Vagina (tissue), 2 donors: ENCODE measurements around the gene TBC1D2. TPM values are rescaled to one million over a fixed set of nuclear protein-coding genes. Genes with fewer than 3 reads are reported as not detected.

Experiments
- DNase-seq, 2 donors: peaks; one replicate each; pipeline ENCODE4 v3.0.0-alpha.2; 2017; ENCODE audit errors: extremely low spot score in 2 of 2
- H3K27ac ChIP-seq: fragments of 200-600 bp; sonication (generic); one replicate; pipeline ENCODE4 v1.5.1; 2019
- H3K27me3 ChIP-seq: fragments of 200-600 bp; sonication (generic); one replicate; pipeline ENCODE4 v1.5.1; 2019
- H3K36me3 ChIP-seq, 2 donors: fragments of 200-600 bp; sonication (generic); one replicate each; pipeline ENCODE4 v1.5.1; 2017 to 2019
- H3K4me1 ChIP-seq: fragments of 200-600 bp; sonication (generic); one replicate; pipeline ENCODE4 v1.5.1; 2019
- H3K4me3 ChIP-seq, 2 donors: fragments of 200-600 bp; sonication (generic); 1 replicate in 1 of 2; 2 replicates in 1 of 2; pipeline ENCODE4 v1.5.1; 2016 to 2019
- H3K9me3 ChIP-seq: fragments of 200-600 bp; sonication (generic); one replicate; pipeline ENCODE4 v1.5.1; 2019
- POLR2A ChIP-seq, 2 donors: fragments of 450-650 bp; IDR thresholded peaks; one replicate each; pipeline ENCODE4 v1.6.1; 2017; ENCODE audit warnings: antibody characterized with exemption in 2 of 2, mild to moderate bottlenecking in 2 of 2, moderate library complexity in 2 of 2
- POLR2AphosphoS5 ChIP-seq, 2 donors: sonication (generic); formaldehyde crosslinking; IDR thresholded peaks; one replicate each; pipeline ENCODE4 v1.9.0; 2017; ENCODE audit warnings: antibody characterized with exemption in 2 of 2, mild to moderate bottlenecking in 2 of 2, low read depth in 1 of 2; ENCODE audit not compliant: insufficient read depth in 1 of 2
- intact Hi-C: fragments of 100-400 bp; cut with DNase I; formaldehyde crosslinking; loops from one replicate; pipeline ENCODE4 v1.15.1; 2023
- total RNA-seq: library from RNA; depleted of rRNA; stranded (reverse); fragments of >200 nt; gene quantifications from one replicate; pipeline ENCODE4 v1.2.3, GENCODE V29; 2016
- TF ChIP-seq, protein P1 (sequence below), 3 experiments: fragments of 450-650 bp in 2 of 3; fragments of 200-600 bp in 1 of 3; sonication (generic) in 1 of 3; IDR thresholded peaks; one replicate each; pipeline ENCODE4 v1.5.1; 2017 to 2019; ENCODE audit warnings: antibody characterized with exemption in 3 of 3, mild to moderate bottlenecking in 2 of 3, moderate library complexity in 2 of 3

The TBC1D2 gene
- total RNA-seq, 1 donor from 2014 or later: 28.0 TPM

DNA sequence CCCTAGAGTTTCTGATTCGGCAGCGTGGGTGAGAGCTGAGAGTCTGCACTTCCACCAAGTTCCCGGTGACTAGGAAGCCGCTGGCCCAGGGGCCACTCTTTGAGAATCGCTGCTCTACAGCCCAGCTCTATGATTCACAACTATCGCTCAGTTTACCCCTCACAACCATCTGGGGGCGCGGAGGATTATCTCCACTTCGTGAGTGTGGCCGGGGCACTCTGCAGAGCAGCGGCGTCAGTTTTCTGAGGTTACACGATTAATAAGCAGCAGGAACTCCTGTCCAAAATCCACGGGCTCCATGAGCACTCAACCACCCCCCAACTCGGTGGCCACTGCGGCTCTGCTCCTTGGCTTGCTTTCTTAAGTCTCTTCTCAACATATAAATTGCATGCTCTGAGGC lies 82.3 kb downstream of the TBC1D2 start:
- no peaks in the 10 kb centered on the region for H3K36me3 ChIP-seq
- TF ChIP-seq POLR2A (IDR thresholded peaks at IDR 0.05): no peak
- TF ChIP-seq, protein P1, sequence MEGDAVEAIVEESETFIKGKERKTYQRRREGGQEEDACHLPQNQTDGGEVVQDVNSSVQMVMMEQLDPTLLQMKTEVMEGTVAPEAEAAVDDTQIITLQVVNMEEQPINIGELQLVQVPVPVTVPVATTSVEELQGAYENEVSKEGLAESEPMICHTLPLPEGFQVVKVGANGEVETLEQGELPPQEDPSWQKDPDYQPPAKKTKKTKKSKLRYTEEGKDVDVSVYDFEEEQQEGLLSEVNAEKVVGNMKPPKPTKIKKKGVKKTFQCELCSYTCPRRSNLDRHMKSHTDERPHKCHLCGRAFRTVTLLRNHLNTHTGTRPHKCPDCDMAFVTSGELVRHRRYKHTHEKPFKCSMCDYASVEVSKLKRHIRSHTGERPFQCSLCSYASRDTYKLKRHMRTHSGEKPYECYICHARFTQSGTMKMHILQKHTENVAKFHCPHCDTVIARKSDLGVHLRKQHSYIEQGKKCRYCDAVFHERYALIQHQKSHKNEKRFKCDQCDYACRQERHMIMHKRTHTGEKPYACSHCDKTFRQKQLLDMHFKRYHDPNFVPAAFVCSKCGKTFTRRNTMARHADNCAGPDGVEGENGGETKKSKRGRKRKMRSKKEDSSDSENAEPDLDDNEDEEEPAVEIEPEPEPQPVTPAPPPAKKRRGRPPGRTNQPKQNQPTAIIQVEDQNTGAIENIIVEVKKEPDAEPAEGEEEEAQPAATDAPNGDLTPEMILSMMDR (IDR thresholded peaks at IDR 0.05): no peak
- no peak for TF ChIP-seq POLR2AphosphoS5 (IDR thresholded peaks at IDR 0.05; ENCODE audit: insufficient read depth in 1 of 2, low read depth in 1 of 2)
- no peaks in the 10 kb centered on the region for H3K9me3 ChIP-seq
- H3K4me3 ChIP-seq: no peak overlapping the region
- intact Hi-C loops: no loop called here
- peaks cover 9% of the 10 kb centered on the region for H3K4me1 ChIP-seq
- no peak overlapping the region for H3K27ac ChIP-seq
- no peaks in the 10 kb centered on the region for H3K27me3 ChIP-seq
- no peak for DNase-seq

DNA sequence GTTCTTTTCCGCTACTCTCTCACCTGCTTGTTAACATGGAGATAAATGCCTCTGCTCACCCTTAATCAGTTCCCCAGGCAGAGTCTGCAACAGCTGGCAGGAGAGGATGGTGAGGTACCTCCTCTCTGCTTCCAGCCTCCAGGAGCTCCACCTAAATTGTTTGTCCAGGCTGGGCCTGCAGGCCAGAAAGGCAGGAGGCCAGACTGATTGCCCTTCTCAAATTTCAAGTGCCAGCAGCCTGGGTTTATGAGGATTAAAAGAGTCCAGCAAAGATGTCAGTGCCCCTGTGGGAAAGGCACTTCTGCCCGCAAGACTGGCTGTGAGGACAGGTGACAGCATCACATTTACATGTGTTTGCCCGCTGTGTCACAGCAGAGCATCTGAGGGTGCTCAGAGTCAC lies 82.8 kb downstream of the TBC1D2 start:
- H3K9me3 ChIP-seq: no peaks in the 10 kb centered on the region
- H3K27ac ChIP-seq: no peak overlapping the region
- no peaks in the 10 kb centered on the region for H3K27me3 ChIP-seq
- H3K4me1 ChIP-seq: peaks cover 9% of the 10 kb centered on the region
- no peaks in the 10 kb centered on the region for H3K36me3 ChIP-seq
- H3K4me3 ChIP-seq: no peak overlapping the region
- intact Hi-C loops: no loop called here
- no peak for TF ChIP-seq POLR2A (IDR thresholded peaks at IDR 0.05)
- TF ChIP-seq, protein P1 (IDR thresholded peaks at IDR 0.05): no peak
- TF ChIP-seq POLR2AphosphoS5 (IDR thresholded peaks at IDR 0.05; ENCODE audit: insufficient read depth in 1 of 2, low read depth in 1 of 2): no peak
- no peak for DNase-seq

DNA sequence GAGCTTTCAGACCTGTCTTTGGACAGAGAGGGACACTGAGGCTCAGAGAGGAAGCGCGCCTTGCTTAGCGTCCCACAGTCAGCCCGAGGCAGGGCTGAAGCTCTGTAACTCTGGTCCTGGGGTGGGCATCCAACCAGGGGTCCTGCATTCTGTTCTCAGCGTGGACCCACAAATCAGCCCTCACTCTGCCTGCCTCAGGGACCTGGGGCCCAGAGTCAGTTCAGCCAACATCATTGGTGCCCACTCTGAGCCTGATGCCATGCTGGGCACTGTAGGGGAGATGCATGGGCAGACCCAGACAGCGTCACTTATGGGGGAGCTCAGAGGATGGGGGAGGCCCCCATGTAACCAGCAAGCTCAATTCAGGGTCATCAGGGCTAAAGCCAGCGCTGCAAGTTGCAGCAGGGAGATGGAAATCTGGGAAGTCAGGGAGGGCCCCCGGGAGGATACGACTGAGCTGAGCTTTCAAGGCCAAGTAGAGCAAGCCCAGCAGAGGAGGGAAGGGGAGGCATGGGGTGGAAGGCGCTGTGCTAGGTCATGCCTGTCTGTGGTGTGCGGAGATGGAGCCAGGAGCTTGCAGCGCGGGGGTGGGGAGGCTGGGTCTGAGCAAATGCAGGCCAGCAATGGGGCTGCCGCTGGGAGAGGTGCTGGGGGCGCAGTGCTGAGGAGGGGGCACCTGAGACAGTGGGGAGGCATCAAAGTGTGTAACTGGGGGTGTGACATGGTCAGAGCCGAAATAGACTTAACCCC lies 84.1 kb downstream of the TBC1D2 start:
- TF ChIP-seq POLR2AphosphoS5 (IDR thresholded peaks at IDR 0.05; ENCODE audit: insufficient read depth in 1 of 2, low read depth in 1 of 2) (no peak), POLR2A (IDR thresholded peaks at IDR 0.05) (no peak)
- TF ChIP-seq, protein P1 (IDR thresholded peaks at IDR 0.05): no peak
- intact Hi-C loops: no loop called here
- H3K27me3 ChIP-seq: no peaks in the 10 kb centered on the region
- no peak overlapping the region for H3K27ac ChIP-seq
- H3K36me3 ChIP-seq: no peaks in the 10 kb centered on the region
- H3K4me1 ChIP-seq: peaks cover 9% of the 10 kb centered on the region
- H3K9me3 ChIP-seq: no peaks in the 10 kb centered on the region
- H3K4me3 ChIP-seq: no peak overlapping the region
- DNase-seq: no peak

DNA sequence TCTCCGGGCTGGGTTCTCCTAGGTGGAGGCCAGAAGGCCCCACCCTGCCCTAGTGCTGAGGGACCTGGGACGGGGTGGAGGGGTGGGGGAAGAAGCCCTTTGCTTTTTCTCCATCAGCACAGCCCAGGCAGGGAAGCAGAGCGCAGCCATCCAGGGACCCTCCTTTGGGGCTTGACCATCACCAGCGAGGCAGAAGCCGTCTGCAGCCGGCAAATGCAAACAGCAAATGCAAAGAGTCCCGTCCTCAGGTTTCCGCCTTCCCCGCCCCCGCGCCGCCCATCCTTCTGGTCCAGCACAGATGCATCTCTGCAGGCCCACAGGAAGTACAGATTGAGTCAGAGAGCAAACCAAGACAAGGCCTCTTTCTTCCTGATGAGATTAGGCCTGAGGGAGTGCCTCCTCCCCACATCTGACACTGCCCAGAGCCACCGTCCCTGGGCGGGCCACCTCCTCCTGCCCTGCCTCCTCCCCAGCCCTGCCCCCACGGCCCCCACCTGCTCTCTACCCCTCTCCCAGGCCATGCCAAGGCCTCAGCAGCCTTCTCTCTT lies 86.4 kb downstream of the TBC1D2 start:
- no peaks in the 10 kb centered on the region for H3K36me3 ChIP-seq
- H3K27ac ChIP-seq: no peak overlapping the region
- no peak overlapping the region for H3K4me3 ChIP-seq
- TF ChIP-seq POLR2AphosphoS5 (IDR thresholded peaks at IDR 0.05; ENCODE audit: insufficient read depth in 1 of 2, low read depth in 1 of 2): no peak
- no peak for TF ChIP-seq POLR2A (IDR thresholded peaks at IDR 0.05)
- TF ChIP-seq, protein P1 (IDR thresholded peaks at IDR 0.05): no peak
- no peaks in the 10 kb centered on the region for H3K27me3 ChIP-seq
- intact Hi-C loops: no loop called here
- DNase-seq: no peak
- H3K9me3 ChIP-seq: no peaks in the 10 kb centered on the region
- H3K4me1 ChIP-seq: peaks cover 9% of the 10 kb centered on the region

DNA sequence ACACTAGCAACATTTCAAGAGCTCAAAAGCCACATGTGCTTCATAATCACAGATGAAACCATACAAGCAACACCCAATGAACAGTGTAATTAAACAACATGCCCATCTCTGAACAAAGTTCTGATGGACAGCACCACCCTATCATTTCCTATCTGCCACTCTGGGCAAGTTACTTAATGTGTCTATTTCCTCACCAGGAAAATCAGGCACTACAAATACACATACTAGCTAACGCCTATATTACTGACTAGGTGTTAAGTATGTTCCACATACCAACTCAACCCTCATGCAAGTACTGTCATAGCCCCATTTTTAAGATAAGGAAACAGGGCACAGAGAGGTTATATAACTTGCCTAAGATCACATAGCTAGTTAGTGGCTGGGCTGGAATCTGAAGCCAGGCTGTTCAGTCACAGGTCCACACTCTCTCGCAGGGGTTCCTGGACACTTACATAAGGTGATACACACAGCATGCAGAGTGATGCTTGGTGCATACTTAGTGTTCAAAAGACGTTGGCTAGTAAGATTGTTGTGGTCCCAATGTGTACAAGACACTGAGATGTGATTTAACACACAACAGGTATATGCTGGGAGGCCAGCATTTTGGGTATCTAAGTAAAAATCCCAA lies 87.2 kb downstream of the TBC1D2 start:
- H3K4me1 ChIP-seq: peaks cover 9% of the 10 kb centered on the region
- TF ChIP-seq POLR2A (IDR thresholded peaks at IDR 0.05): no peak
- TF ChIP-seq POLR2AphosphoS5 (IDR thresholded peaks at IDR 0.05; ENCODE audit: insufficient read depth in 1 of 2, low read depth in 1 of 2): no peak
- TF ChIP-seq, protein P1 (IDR thresholded peaks at IDR 0.05): no peak
- intact Hi-C loops: no loop called here
- no peaks in the 10 kb centered on the region for H3K9me3 ChIP-seq
- H3K27me3 ChIP-seq: no peaks in the 10 kb centered on the region
- no peak overlapping the region for H3K4me3 ChIP-seq
- no peaks in the 10 kb centered on the region for H3K36me3 ChIP-seq
- no peak overlapping the region for H3K27ac ChIP-seq
- DNase-seq: no peak
